T-helper 2 cell (primary cell): Measurements from ENCODE around the gene FHIT.
"Not testable (repeated sequence)": the region's sequence is repeated elsewhere in the genome, so short reads cannot be mapped to it uniquely, and the experiment has no call there.

Source experiments
- DNase-seq, 5 experiments: peaks; one replicate each; pipeline versions ENCODE4 v3.0.0 to v3.0.0-alpha.2; 2012 to 2022

The FHIT gene

GRCh38 chr3:59808446-59808845, 1442.8 kb downstream of the FHIT start:
- no peak for DNase-seq

- no peak for DNase-seq
Measured at GRCh38 chr3:59803268-59803667, 1448.0 kb downstream of the FHIT start.

GRCh38 chr3:59802453-59802852, 1448.8 kb downstream of the FHIT start:
- DNase-seq, result not testable (repeated sequence)

- no peak for DNase-seq
Measured at GRCh38 chr3:59802045-59802444, 1449.2 kb downstream of the FHIT start.

GRCh38 chr3:59800481-59800880, 1450.8 kb downstream of the FHIT start:
- DNase-seq, result no peak

- no peak for DNase-seq
Measured at GRCh38 chr3:59798372-59799086, 1452.7 kb downstream of the FHIT start.

GRCh38 chr3:59797533-59797932, 1453.7 kb downstream of the FHIT start:
- no peak for DNase-seq

- no peak for DNase-seq
Measured at GRCh38 chr3:59796456-59796855, 1454.8 kb downstream of the FHIT start.

- DNase-seq, result no peak
Measured at GRCh38 chr3:59795756-59796155, 1455.5 kb downstream of the FHIT start.

GRCh38 chr3:59793976-59794375, 1457.3 kb downstream of the FHIT start:
- DNase-seq, result no peak

GRCh38 chr3:59791774-59792308, 1459.4 kb downstream of the FHIT start:
- DNase-seq, result no peak

GRCh38 chr3:59790241-59790640, 1461.0 kb downstream of the FHIT start:
- no peak for DNase-seq

GRCh38 chr3:59788801-59789200, 1462.5 kb downstream of the FHIT start:
- DNase-seq, result no peak

- DNase-seq, result no peak
Measured at GRCh38 chr3:59788133-59788532, 1463.1 kb downstream of the FHIT start.

GRCh38 chr3:59786374-59786773, 1464.9 kb downstream of the FHIT start:
- no peak for DNase-seq

- no peak for DNase-seq
Measured at GRCh38 chr3:59784164-59784563, 1467.1 kb downstream of the FHIT start.

- DNase-seq, result peak in 2 of 5 experiments; percentile 63 to 70
Measured at GRCh38 chr3:59783468-59783988, 1467.7 kb downstream of the FHIT start.

GRCh38 chr3:59782664-59783063, 1468.6 kb downstream of the FHIT start:
- no peak for DNase-seq

- DNase-seq, result no peak
Measured at GRCh38 chr3:59780209-59780608, 1471.0 kb downstream of the FHIT start.

- DNase-seq, result no peak
Measured at GRCh38 chr3:59779260-59779659, 1472.0 kb downstream of the FHIT start.

GRCh38 chr3:59777667-59778077, 1473.6 kb downstream of the FHIT start:
- peak in 1 of 5 experiments; percentile 67 for DNase-seq

- DNase-seq, result no peak
Measured at GRCh38 chr3:59777066-59777465, 1474.2 kb downstream of the FHIT start.

GRCh38 chr3:59775761-59776325, 1475.4 kb downstream of the FHIT start:
- no peak for DNase-seq

GRCh38 chr3:59775106-59775505, 1476.1 kb downstream of the FHIT start:
- DNase-seq, result no peak
